CD4-positive, alpha-beta memory T cell (primary cell): ENCODE data around the gene RBMS3. TPM values are rescaled to one million over a fixed set of nuclear protein-coding genes. Genes with fewer than 3 reads are reported as not detected.

Experiments used
- CTCF ChIA-PET: fragments of 350-600 bp; sonication (Branson Sonifier 250); formaldehyde crosslinking; loops from one replicate; lab custom pipeline; 2021; ENCODE audit warnings: inconsistent platforms; ENCODE audit not compliant: partially characterized antibody; lab: Charles Lee
- POLR2A ChIA-PET: fragments of 350-600 bp; sonication (Branson Sonifier 250); formaldehyde crosslinking; loops from one replicate; lab custom pipeline; 2021; ENCODE audit not compliant: partially characterized antibody; lab: Charles Lee
- DNase-seq, 5 donors: peaks; one replicate each; pipeline versions ENCODE4 v3.0.0 to v3.0.0-alpha.2; 2020 to 2022; ENCODE audit warnings: mixed read lengths in 1 of 5
- H3K27ac ChIP-seq: one replicate; pipeline ENCODE4 v1.7.0; 2013; ENCODE audit warnings: low read depth, low read length
- H3K27me3 ChIP-seq: 2 replicates; pipeline ENCODE4 v1.7.0; 2013; ENCODE audit warnings: mild to moderate bottlenecking, low read length, moderate library complexity; ENCODE audit not compliant: insufficient read depth
- H3K36me3 ChIP-seq: 2 replicates; pipeline ENCODE4 v1.7.0; 2013; ENCODE audit warnings: mild to moderate bottlenecking, low read length, moderate library complexity; ENCODE audit not compliant: insufficient read depth
- H3K4me1 ChIP-seq: 2 replicates; pipeline ENCODE4 v1.7.0; 2013; ENCODE audit warnings: mild to moderate bottlenecking, low read length, moderate library complexity; ENCODE audit not compliant: insufficient read depth
- H3K4me3 ChIP-seq, 2 donors: one replicate each; pipeline ENCODE4 v1.7.0; 2013; ENCODE audit warnings: low read length in 2 of 2, mild to moderate bottlenecking in 1 of 2
- H3K9me3 ChIP-seq, 2 donors: one replicate each; pipeline ENCODE4 v1.7.0; 2013; ENCODE audit warnings: low read length in 2 of 2, control low read depth in 1 of 2; ENCODE audit not compliant: control insufficient read depth in 1 of 2
- H3K27ac Mint-ChIP-seq, 7 donors: one replicate each; pipeline ENCODE4 v1.8.0; 2020 to 2021; ENCODE audit warnings: mixed read lengths in 7 of 7, mild to moderate bottlenecking in 6 of 7, inconsistent platforms in 3 of 7, moderate library complexity in 3 of 7
- H3K27me3 Mint-ChIP-seq, 2 donors: one replicate each; pipeline ENCODE4 v1.8.0; 2020 to 2021; ENCODE audit warnings: mixed read lengths in 2 of 2
- H3K36me3 Mint-ChIP-seq, 2 donors: one replicate each; pipeline ENCODE4 v1.8.0; 2020 to 2021; ENCODE audit warnings: mixed read lengths in 2 of 2, inconsistent platforms in 1 of 2, mild to moderate bottlenecking in 1 of 2
- H3K4me1 Mint-ChIP-seq, 4 donors: one replicate each; pipeline ENCODE4 v1.8.0; 2020 to 2021; ENCODE audit warnings: mixed read lengths in 4 of 4, mild to moderate bottlenecking in 1 of 4
- H3K4me3 Mint-ChIP-seq, 8 donors: one replicate each; pipeline ENCODE4 v1.8.0; 2020 to 2021; ENCODE audit warnings: mixed read lengths in 8 of 8, mild to moderate bottlenecking in 7 of 8, moderate library complexity in 6 of 8, inconsistent platforms in 3 of 8
- H3K9me3 Mint-ChIP-seq, 8 donors: one replicate each; pipeline ENCODE4 v1.8.0; 2020 to 2021; ENCODE audit warnings: mixed read lengths in 8 of 8, mild to moderate bottlenecking in 5 of 8, inconsistent platforms in 3 of 8, moderate library complexity in 1 of 8
- intact Hi-C: fragments of 100-400 bp; cut with micrococcal nuclease; formaldehyde crosslinking; loops from one replicate; pipeline ENCODE4 v1.15.1; 2023
- polyA plus RNA-seq, 2 donors: library from polyadenylated mRNA; unstranded; fragments of 300-500 nt; fragmentation: Illumina TruSeq; gene quantifications; one replicate each; pipeline ENCODE4 v1.2.3, GENCODE V29; 2021
- total RNA-seq, 2 experiments: library from RNA; stranded (reverse); gene quantifications; one replicate each; pipeline ENCODE4 v1.2.3, GENCODE V29; 2021

The RBMS3 gene
- total and polyA plus RNA-seq, 4 experiments from 2014 or later, result 0.70 to 1.6 (median 1.0) TPM; not detected in 1

DNA sequence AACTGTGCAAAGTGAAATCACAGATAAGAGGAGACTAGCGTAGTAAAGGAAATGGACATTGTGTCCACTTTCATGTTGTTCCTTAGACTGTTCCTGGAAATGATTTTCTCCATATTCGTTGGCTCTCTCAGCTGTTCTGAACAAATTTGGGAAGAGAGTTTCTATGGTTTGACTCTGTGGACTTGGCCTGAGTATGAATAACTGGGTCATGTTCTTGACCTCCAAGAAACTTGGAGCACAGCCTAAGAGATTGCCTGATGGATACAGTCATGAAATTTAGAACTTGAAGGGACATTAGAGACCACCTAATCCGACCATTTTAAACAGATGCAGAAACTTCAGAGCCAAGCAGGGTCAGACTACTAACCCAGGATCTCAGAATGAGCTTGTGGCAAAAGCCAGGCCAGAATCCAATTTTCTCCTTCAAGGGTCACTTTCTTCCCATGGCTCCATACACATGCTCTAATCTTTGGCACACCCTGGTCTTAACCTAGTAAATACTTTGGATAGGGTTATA lies 430.4 kb downstream of the RBMS3 start:
- CTCF ChIA-PET, result no interaction called here
- Histone ChIP-seq H3K4me3 (no peak overlapping the region), H3K27ac (no peak overlapping the region), H3K27me3 (no peaks in the 10 kb centered on the region), H3K4me1 (no peaks in the 10 kb centered on the region), H3K9me3 (no peaks in the 10 kb centered on the region), H3K36me3 (no peaks in the 10 kb centered on the region)
- H3K9me3 Mint-ChIP-seq, result no peaks in the 10 kb centered on the region
- intact Hi-C loops, result no loop called here
- no peaks in the 10 kb centered on the region for H3K4me1 Mint-ChIP-seq
- H3K27me3 Mint-ChIP-seq, result no peaks in the 10 kb centered on the region
- H3K27ac Mint-ChIP-seq, result no peak overlapping the region
- H3K4me3 Mint-ChIP-seq, result no peak overlapping the region
- POLR2A ChIA-PET, result no interaction called here
- no peaks in the 10 kb centered on the region for H3K36me3 Mint-ChIP-seq
- no peak for DNase-seq

DNA sequence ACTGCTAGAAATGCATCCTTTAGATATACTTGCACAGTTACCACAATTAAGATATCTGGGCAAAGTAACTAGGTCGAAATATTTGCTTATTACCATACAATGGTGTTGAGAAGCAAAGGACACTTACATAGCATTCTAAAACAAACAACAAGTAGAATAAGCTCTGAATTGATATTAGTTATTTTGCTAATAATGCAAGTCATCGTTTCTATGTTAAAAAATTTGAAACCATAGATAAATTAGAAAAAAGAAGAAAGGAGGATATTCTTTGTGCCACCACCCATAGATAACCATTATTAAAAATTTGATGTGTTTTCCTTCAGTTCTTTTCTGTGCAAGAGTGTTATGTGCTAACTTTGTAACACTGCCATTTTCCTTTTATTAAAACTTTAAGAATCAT lies 435.3 kb downstream of the RBMS3 start:
- intact Hi-C loops, result no loop called here
- H3K36me3 ChIP-seq, result no peaks in the 10 kb centered on the region
- H3K9me3 Mint-ChIP-seq, result no peaks in the 10 kb centered on the region
- no peak overlapping the region for H3K27ac ChIP-seq
- H3K36me3 Mint-ChIP-seq, result no peaks in the 10 kb centered on the region
- H3K27me3 Mint-ChIP-seq, result no peaks in the 10 kb centered on the region
- H3K27ac Mint-ChIP-seq, result no peak overlapping the region
- ChIA-PET CTCF (no interaction called here), POLR2A (no interaction called here)
- H3K4me1 ChIP-seq, result no peaks in the 10 kb centered on the region
- H3K4me3 ChIP-seq, result no peak overlapping the region
- no peak overlapping the region for H3K4me3 Mint-ChIP-seq
- H3K9me3 ChIP-seq, result no peaks in the 10 kb centered on the region
- no peaks in the 10 kb centered on the region for H3K4me1 Mint-ChIP-seq
- DNase-seq, result no peak
- no peaks in the 10 kb centered on the region for H3K27me3 ChIP-seq

DNA sequence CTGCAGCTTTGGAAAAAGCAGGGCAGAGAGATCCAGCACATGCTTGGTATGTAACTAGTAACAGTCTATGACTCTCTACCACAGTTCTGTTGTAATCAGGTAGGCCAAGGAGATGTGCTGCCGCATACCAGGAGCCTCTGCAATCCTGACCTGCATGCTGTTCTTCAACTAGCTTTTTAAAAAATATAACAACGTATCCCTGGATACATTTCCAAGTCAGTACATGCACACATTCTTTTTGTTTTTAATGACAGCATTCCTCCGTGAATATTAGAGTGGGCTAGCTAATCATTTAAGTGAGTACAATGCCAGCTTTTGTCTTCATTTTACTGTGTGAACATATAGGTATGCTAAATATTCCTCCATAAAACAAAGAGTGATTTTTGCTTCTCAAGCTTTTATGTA lies 437.8 kb downstream of the RBMS3 start:
- Mint-ChIP-seq H3K36me3 (no peaks in the 10 kb centered on the region), H3K4me1 (no peaks in the 10 kb centered on the region), H3K4me3 (no peak overlapping the region), H3K27me3 (no peaks in the 10 kb centered on the region), H3K9me3 (no peaks in the 10 kb centered on the region), H3K27ac (no peak overlapping the region)
- POLR2A ChIA-PET, result no interaction called here
- CTCF ChIA-PET, result no interaction called here
- DNase-seq, result no peak
- H3K27me3 ChIP-seq, result no peaks in the 10 kb centered on the region
- no peaks in the 10 kb centered on the region for H3K4me1 ChIP-seq
- no peaks in the 10 kb centered on the region for H3K9me3 ChIP-seq
- intact Hi-C loops, result no loop called here
- H3K27ac ChIP-seq, result no peak overlapping the region
- H3K36me3 ChIP-seq, result no peaks in the 10 kb centered on the region
- H3K4me3 ChIP-seq, result no peak overlapping the region

DNA sequence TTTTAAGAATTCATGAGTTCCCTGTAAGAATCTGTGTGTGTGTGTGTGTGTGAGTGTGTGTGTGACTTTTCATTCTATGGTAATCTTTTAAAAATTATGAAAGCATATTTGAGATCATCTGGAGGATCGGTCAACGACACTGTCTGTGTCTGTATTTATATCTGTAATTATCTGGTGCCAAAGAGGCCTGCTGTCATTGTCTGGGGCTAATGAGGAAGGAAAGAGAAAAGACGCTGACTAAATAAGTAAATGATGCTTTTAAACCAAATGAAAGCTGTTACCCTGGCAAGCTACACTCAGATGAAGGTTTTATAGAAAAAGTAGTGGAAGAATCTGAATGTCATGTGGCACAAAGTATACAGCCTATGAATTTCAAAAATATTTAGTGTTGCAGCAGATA lies 439.8 kb downstream of the RBMS3 start:
- Histone ChIP-seq H3K4me3 (no peak overlapping the region), H3K9me3 (no peaks in the 10 kb centered on the region), H3K27ac (no peak overlapping the region), H3K4me1 (no peaks in the 10 kb centered on the region), H3K36me3 (no peaks in the 10 kb centered on the region), H3K27me3 (no peaks in the 10 kb centered on the region)
- Mint-ChIP-seq H3K4me1 (no peaks in the 10 kb centered on the region), H3K36me3 (no peaks in the 10 kb centered on the region), H3K4me3 (no peak overlapping the region), H3K27ac (no peak overlapping the region), H3K27me3 (no peaks in the 10 kb centered on the region), H3K9me3 (no peaks in the 10 kb centered on the region)
- DNase-seq, result no peak
- ChIA-PET POLR2A (no interaction called here), CTCF (no interaction called here)
- intact Hi-C loops, result no loop called here

DNA sequence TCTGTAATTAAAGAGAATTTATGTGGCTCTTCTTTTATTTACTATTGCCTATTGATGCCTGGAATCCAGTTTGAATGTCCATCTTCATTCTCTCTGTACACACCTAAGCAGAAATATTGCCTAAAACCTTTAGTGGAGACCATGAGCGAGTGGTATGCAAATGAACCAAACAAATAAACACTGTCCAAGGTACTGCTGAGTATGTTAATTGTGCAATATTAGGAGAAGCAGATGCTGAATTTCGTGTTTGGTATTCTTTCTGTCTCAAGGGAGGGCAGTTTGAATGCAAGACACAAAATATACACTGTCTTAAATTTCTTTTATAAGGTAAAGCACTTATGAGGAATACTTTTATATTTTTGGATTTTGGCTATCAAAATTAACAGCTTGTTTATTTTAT lies 440.9 kb downstream of the RBMS3 start:
- H3K27ac ChIP-seq, result no peak overlapping the region
- intact Hi-C loops, result no loop called here
- no peaks in the 10 kb centered on the region for H3K4me1 Mint-ChIP-seq
- peaks cover 0 to 2% (median 0%) of the 10 kb centered on the region in 8 donors for H3K9me3 Mint-ChIP-seq
- ChIA-PET CTCF (no interaction called here), POLR2A (no interaction called here)
- H3K27me3 ChIP-seq, result no peaks in the 10 kb centered on the region
- no peaks in the 10 kb centered on the region for H3K4me1 ChIP-seq
- no peak overlapping the region for H3K4me3 Mint-ChIP-seq
- no peak overlapping the region for H3K27ac Mint-ChIP-seq
- H3K36me3 Mint-ChIP-seq, result no peaks in the 10 kb centered on the region
- H3K9me3 ChIP-seq, result no peaks in the 10 kb centered on the region
- no peak overlapping the region for H3K4me3 ChIP-seq
- H3K36me3 ChIP-seq, result no peaks in the 10 kb centered on the region
- H3K27me3 Mint-ChIP-seq, result no peaks in the 10 kb centered on the region
- DNase-seq, result no peak

DNA sequence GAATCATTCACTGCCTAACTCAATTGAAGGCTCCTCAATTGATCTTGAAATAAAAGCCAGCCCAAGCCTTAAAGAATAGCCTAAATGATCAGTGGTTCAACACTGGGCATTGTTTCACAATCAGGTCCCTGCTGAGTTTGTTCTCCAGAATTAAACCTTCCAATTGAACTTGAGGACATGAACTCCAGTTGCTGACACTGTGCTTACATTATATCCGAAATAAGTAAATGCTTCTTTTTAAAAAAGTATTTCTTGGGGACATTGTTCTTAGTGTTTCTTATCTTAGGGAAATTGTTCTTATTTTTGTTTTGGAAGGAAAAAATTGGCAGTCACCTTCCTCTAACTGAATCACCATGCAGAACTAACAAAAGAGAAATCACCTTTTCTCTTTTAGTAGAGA lies 450.2 kb downstream of the RBMS3 start:
- Histone ChIP-seq H3K27ac (no peak overlapping the region), H3K36me3 (no peaks in the 10 kb centered on the region), H3K4me3 (no peak overlapping the region), H3K9me3 (no peaks in the 10 kb centered on the region), H3K4me1 (no peaks in the 10 kb centered on the region), H3K27me3 (no peaks in the 10 kb centered on the region)
- H3K4me3 Mint-ChIP-seq, result no peak overlapping the region
- H3K4me1 Mint-ChIP-seq, result no peaks in the 10 kb centered on the region
- intact Hi-C loops, result no loop called here
- ChIA-PET POLR2A (no interaction called here), CTCF (no interaction called here)
- no peaks in the 10 kb centered on the region for H3K36me3 Mint-ChIP-seq
- DNase-seq, result no peak
- no peak overlapping the region for H3K27ac Mint-ChIP-seq
- H3K27me3 Mint-ChIP-seq, result no peaks in the 10 kb centered on the region
- H3K9me3 Mint-ChIP-seq, result peaks cover 0 to 4% (median 0%) of the 10 kb centered on the region in 8 donors

DNA sequence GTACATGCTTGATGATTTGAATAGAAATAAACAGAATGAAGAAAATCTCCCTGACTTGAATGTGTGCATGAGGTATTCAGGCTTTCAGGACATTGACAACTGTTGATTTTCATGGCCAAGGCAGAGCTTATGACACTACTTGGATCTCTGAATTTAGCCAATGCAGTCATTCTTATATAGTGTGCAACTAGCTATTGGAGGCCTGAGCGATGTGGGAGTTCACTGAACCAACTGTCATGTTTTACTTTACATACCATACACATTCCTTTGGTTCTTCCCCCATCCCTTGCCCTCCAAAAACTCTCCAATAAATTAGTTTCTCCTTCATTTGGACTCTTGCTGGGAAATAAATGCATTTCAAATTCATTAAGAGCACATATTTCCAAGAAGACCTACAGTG lies 460.4 kb downstream of the RBMS3 start:
- intact Hi-C loops, result no loop called here
- H3K27me3 ChIP-seq, result no peaks in the 10 kb centered on the region
- no peak for DNase-seq
- Mint-ChIP-seq H3K27me3 (no peaks in the 10 kb centered on the region), H3K36me3 (no peaks in the 10 kb centered on the region), H3K9me3 (peaks cover 0 to 2% (median 0%) of the 10 kb centered on the region in 8 donors), H3K4me1 (no peaks in the 10 kb centered on the region), H3K4me3 (no peak overlapping the region), H3K27ac (no peak overlapping the region)
- CTCF ChIA-PET, result no interaction called here
- H3K9me3 ChIP-seq, result no peaks in the 10 kb centered on the region
- POLR2A ChIA-PET, result no interaction called here
- H3K4me1 ChIP-seq, result no peaks in the 10 kb centered on the region
- no peaks in the 10 kb centered on the region for H3K36me3 ChIP-seq
- no peak overlapping the region for H3K27ac ChIP-seq
- H3K4me3 ChIP-seq, result no peak overlapping the region
